A549 (cell line): ENCODE measurements around the gene KRT14. TPM values are rescaled to one million over a fixed set of nuclear protein-coding genes. Genes with fewer than 3 reads are reported as not detected.
"Not testable (repeated sequence)": the region's sequence is repeated elsewhere in the genome, so short reads cannot be mapped to it uniquely, and the experiment has no call there.

Source experiments
- ATAC-seq, 2 experiments: fragments of 200-7000 bp in 1 of 2; fragments of >200 bp in 1 of 2; cut with Nextera tagmentation in 1 of 2; cut with Tn5 transposase in 1 of 2; 3 replicates each; pipeline versions ENCODE4 v1.8.0 to v1.9.1; 2018 to 2020; ENCODE audit warnings: mild to moderate bottlenecking in 1 of 2, moderate library complexity in 1 of 2
- CTCF ChIA-PET: fragments of 300-600 bp; sonication (Branson Sonifier 250); formaldehyde crosslinking; extraction: SDS; loops from one replicate; lab custom pipeline; 2021; ENCODE audit warnings: antibody characterized with exemption, inconsistent platforms; lab: Yijun Ruan, JAX
- POLR2A ChIA-PET: fragments of 350-600 bp; formaldehyde crosslinking; extraction: SDS; loops from one replicate; lab custom pipeline; 2021; ENCODE audit warnings: antibody characterized with exemption, inconsistent platforms; lab: Yijun Ruan, JAX
- DNase-seq, 2 experiments: peaks; one replicate each; pipeline versions ENCODE4 v3.0.0 to v3.0.0-alpha.2; 2011 to 2016; ENCODE audit warnings: low read depth in 1 of 2, low spot score in 1 of 2
- FAIRE-seq: peaks from 2 replicates; lab custom pipeline; 2011; peaks lifted over from hg19 to GRCh38; lab: Jason Lieb, UNC
- H3K27ac ChIP-seq, 2 experiments: fragments of >200 bp; sonication (Bioruptor Twin); formaldehyde crosslinking; 3 replicates each; pipeline ENCODE4 v1.5.1; 2016 to 2017
- H3K4me1 ChIP-seq: fragments of >200 bp; sonication (Bioruptor Twin); formaldehyde crosslinking; 3 replicates; pipeline ENCODE4 v1.6.1; 2016
- H3K4me2 ChIP-seq: fragments of >200 bp; sonication (Bioruptor Twin); formaldehyde crosslinking; 3 replicates; pipeline ENCODE4 v1.6.1; 2016
- H3K4me3 ChIP-seq: fragments of >200 bp; sonication (Bioruptor Twin); formaldehyde crosslinking; 3 replicates; pipeline ENCODE4 v1.5.1; 2016
- H3K9me3 ChIP-seq: fragments of >200 bp; sonication (Bioruptor Twin); formaldehyde crosslinking; 3 replicates; pipeline ENCODE4 v1.6.1; 2016
- CEBPB ChIP-seq, 2 experiments: fragments of >200 bp in 1 of 2; sonication (Bioruptor Twin) in 1 of 2; formaldehyde crosslinking in 1 of 2; IDR thresholded peaks; 2 replicates each; pipeline ENCODE4 v1.6.1; 2012 to 2016
- CHD2 ChIP-seq: fragments of 150-350 bp; IDR thresholded peaks from 2 replicates; pipeline ENCODE4 v1.6.1; 2014; ENCODE audit warnings: low read length; ENCODE audit not compliant: partially characterized antibody
- ESRRA ChIP-seq: fragments of 150-350 bp; IDR thresholded peaks from 2 replicates; pipeline ENCODE4 v1.6.1; 2014; ENCODE audit warnings: mild to moderate bottlenecking, low read length, borderline replicate concordance
- JUN ChIP-seq, 2 experiments: fragments of >200 bp; sonication (Bioruptor Twin); formaldehyde crosslinking; IDR thresholded peaks; 2 replicates in 1 of 2; 3 replicates in 1 of 2; pipeline ENCODE4 v1.6.1; 2016 to 2017
- RCOR1 ChIP-seq: fragments of 150-350 bp; IDR thresholded peaks from 2 replicates; pipeline ENCODE4 v1.6.1; 2014; ENCODE audit warnings: antibody characterized with exemption, low read length, low read depth
- RFX5 ChIP-seq: fragments of 450-650 bp; IDR thresholded peaks from 2 replicates; pipeline ENCODE4 v1.7.1; 2014; ENCODE audit warnings: antibody characterized with exemption, mild to moderate bottlenecking, moderate library complexity
- ZFP36 ChIP-seq: fragments of 450-650 bp; IDR thresholded peaks from 2 replicates; pipeline ENCODE4 v1.6.1; 2014; ENCODE audit warnings: borderline replicate concordance; ENCODE audit not compliant: partially characterized antibody
- WGBS: methylation state at CpG from one replicate; pipeline ENCODE4 v1.1.6; 2017; ENCODE audit errors: missing lambda C conversion rate; 5-methylcytosine and 5-hydroxymethylcytosine counted together
- polyA plus RNA-seq, 4 experiments: library from polyadenylated mRNA; depleted of rRNA in 3 of 4; stranded (reverse); fragments of >200 nt; fragmentation: RNase III in 1 of 4; extraction: RNeasy Plus Mini Kit Qiagen cat#74134 plus additional on column Dnase treatment in 1 of 4; gene quantifications; 2 replicates in 3 of 4; 3 replicates in 1 of 4; pipeline ENCODE4 v1.2.3, GENCODE V29; 2011 to 2017
- TF ChIP-seq, protein P1 (sequence below): fragments of 200-600 bp; sonication (generic); IDR thresholded peaks from 2 replicates; pipeline ENCODE4 v1.6.1; 2016; ENCODE audit warnings: antibody characterized with exemption, mild to moderate bottlenecking, moderate library complexity
- TF ChIP-seq, protein P2 (sequence below): IDR thresholded peaks from 2 replicates; pipeline ENCODE4 v1.6.1; 2012; ENCODE audit warnings: low read depth, borderline replicate concordance
- TF ChIP-seq, protein P3 (sequence below): IDR thresholded peaks from 2 replicates; pipeline ENCODE4 v1.6.1; 2012

KRT14 gene
- polyA plus RNA-seq, 2 of the 4 experiments (the other 2 are of a cell fraction) = 0.04 to 0.10 TPM

DNA sequence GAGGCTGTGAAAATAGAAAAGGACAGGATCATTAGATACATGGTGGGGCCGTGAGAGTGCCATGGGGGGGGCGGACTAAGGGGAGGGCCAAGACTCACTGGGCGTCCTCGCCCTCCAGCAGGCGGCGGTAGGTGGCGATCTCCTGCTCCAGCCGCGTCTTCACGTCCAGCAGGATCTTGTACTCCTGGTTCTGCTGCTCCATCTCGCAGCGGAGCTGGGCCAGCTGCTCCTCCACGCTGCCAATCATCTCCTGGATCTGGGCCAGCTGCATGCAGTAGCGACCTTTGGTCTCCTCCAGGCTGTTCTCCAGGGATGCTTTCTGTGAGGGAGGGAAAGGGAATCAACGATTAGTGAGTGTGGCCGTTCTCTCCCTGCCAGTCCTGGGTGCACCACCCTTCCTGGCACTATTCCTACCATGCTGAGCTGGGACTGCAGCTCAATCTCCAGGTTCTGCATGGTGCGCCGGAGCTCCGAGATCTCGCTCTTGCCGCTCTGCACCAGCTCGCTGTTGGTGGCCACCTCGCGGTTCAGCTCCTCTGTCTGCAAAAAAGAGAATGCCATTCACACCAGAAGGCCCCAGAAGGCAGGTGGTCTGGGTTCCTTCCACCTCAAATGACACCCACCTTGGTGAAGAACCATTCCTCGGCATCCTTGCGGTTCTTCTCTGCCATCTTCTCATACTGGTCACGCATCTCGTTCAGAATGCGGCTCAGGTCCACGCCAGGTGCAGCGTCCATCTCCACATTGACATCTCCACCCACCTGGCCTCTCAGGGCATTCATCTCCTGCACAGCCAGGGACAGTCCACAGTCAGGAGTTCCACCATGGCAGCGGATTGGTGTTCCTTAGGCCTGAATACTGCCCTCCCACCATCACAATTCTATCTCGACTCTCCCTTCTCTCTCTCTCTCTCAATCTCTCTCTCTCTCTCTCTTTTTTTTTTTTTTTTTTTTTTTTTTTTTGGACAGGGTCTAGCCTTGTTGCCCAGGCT lies 3.3 kb downstream of the KRT14 start:
- TF ChIP-seq ZFP36 (peak; percentile 27), JUN (IDR thresholded peaks at IDR 0.05) (no peak)
- TF ChIP-seq, all 56 proteins: peak for 1
- Histone ChIP-seq H3K27ac (no peak overlapping the region), H3K4me2 (no peak overlapping the region), H3K4me3 (no peak overlapping the region), H3K9me3 (no peaks in the 10 kb centered on the region), H3K4me1 (peaks cover 6% of the 10 kb centered on the region)
- WGBS = 72% methylated on average over 33 of the region's 33 CpGs
- ChIA-PET POLR2A (no interaction called here), CTCF (interaction anchor here (0.6 to 7.4 kb wide), 8 partner anchors 10 to 673 kb away, joined by 3 to 54 read pairs (median 4); no protein-coding TSS in a partner anchor)
- FAIRE-seq (no peak), ATAC-seq (no peak), DNase-seq (no peak)

DNA sequence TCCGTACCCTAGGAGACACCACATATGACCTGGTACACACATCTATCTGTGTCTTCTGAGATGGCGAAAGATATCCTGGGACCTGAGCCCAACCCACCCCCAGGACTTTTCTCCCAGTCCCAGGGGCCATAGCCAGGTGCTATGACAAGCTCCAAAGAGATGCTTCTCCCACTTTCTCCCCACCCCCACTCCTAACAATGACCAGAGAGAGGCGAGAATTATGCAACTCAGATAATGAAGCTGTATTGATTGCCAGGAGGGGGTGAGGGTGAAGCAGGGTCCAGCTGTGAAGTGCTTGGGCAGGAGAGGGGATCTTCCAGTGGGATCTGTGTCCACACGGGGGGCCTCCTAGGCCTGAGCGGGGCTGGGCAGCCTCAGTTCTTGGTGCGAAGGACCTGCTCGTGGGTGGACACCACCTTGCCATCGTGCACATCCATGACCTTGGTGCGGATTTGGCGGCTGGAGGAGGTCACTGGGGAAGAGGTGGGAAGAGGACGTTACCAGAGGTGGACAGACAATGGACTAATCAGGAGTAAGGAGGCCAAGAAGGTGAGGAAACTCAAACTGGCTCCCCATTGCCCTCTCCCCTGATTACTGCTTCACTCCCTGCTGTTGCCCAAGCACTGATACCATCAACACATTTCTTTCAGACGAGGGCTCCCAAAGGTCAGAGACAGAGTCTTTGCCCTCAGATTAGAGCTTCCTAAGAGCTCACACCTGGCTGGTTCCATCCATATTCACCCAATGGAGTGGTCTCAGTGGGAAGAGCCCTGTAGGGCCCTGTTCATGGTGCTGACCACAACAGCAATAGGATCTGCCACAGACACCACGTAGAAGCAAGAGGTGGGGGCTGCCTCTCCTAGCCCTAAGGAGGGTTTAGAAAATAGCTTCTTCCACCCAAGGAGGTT lies 4.4 kb downstream of the KRT14 start:
- ATAC-seq, H3K4me2 ChIP-seq, H3K4me3 ChIP-seq, DNase-seq, H3K4me1 ChIP-seq, POLR2A ChIA-PET, H3K27ac ChIP-seq, H3K9me3 ChIP-seq: not testable (repeated sequence)
- CTCF ChIA-PET = interaction anchor here (1.0 to 7.4 kb wide), 9 partner anchors 11 to 672 kb away, joined by 3 to 54 read pairs (median 4); no protein-coding TSS in a partner anchor
- FAIRE-seq = peak; percentile 78
- WGBS = 76% methylated on average over 13 of the region's 13 CpGs
- TF ChIP-seq, protein P1, sequence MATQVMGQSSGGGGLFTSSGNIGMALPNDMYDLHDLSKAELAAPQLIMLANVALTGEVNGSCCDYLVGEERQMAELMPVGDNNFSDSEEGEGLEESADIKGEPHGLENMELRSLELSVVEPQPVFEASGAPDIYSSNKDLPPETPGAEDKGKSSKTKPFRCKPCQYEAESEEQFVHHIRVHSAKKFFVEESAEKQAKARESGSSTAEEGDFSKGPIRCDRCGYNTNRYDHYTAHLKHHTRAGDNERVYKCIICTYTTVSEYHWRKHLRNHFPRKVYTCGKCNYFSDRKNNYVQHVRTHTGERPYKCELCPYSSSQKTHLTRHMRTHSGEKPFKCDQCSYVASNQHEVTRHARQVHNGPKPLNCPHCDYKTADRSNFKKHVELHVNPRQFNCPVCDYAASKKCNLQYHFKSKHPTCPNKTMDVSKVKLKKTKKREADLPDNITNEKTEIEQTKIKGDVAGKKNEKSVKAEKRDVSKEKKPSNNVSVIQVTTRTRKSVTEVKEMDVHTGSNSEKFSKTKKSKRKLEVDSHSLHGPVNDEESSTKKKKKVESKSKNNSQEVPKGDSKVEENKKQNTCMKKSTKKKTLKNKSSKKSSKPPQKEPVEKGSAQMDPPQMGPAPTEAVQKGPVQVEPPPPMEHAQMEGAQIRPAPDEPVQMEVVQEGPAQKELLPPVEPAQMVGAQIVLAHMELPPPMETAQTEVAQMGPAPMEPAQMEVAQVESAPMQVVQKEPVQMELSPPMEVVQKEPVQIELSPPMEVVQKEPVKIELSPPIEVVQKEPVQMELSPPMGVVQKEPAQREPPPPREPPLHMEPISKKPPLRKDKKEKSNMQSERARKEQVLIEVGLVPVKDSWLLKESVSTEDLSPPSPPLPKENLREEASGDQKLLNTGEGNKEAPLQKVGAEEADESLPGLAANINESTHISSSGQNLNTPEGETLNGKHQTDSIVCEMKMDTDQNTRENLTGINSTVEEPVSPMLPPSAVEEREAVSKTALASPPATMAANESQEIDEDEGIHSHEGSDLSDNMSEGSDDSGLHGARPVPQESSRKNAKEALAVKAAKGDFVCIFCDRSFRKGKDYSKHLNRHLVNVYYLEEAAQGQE = peak; percentile 30; the same call in 1 of the 2 replicates

DNA sequence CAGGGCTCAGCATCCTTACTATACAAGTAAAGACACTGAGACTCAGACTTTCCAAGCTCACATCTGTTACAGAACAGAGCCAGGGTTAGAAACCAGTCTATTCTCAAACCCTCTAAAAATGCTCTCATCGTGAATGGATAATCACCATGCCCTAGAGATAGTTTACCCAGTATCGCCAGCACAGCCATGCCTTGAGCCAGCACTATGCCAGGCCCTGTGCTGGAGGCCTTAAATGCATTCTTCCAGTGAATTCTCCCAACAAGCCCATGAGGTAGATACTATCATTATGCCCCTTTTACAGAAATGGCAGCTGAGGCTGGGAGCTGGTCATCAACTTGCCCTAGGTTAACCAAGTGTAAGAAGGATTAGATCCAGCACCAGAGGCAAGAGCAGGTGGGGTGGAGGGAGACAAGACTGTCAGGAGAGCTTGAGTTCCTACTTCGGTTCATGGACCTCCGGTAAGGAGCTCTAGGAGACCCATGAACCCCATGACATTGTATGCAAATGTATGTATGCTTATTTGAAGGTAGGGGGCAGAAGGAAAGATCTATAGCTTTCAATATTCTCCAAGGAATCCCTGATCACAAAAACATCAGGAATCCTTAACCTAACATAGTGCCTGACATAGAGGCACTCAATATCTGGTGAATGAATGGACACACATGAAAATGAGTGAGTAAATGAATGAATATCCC lies 5.2 kb downstream of the KRT14 start:
- Histone ChIP-seq H3K27ac (no peak overlapping the region), H3K9me3 (no peaks in the 10 kb centered on the region), H3K4me3 (no peak overlapping the region), H3K4me1 (peaks cover 6% of the 10 kb centered on the region), H3K4me2 (no peak overlapping the region)
- no peak for FAIRE-seq
- POLR2A ChIA-PET = no interaction called here
- no peak for ATAC-seq
- 76% methylated on average over 4 of the region's 4 CpGs for whole genome bisulfite sequencing
- TF ChIP-seq, protein P2, sequence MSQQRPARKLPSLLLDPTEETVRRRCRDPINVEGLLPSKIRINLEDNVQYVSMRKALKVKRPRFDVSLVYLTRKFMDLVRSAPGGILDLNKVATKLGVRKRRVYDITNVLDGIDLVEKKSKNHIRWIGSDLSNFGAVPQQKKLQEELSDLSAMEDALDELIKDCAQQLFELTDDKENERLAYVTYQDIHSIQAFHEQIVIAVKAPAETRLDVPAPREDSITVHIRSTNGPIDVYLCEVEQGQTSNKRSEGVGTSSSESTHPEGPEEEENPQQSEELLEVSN = no peak
- no peak for TF ChIP-seq CHD2
- no peak for TF ChIP-seq RCOR1
- TF ChIP-seq CEBPB (IDR thresholded peaks at IDR 0.05) = no peak
- TF ChIP-seq ESRRA = no peak
- TF ChIP-seq JUN (IDR thresholded peaks at IDR 0.05) = no peak
- TF ChIP-seq, protein P3, sequence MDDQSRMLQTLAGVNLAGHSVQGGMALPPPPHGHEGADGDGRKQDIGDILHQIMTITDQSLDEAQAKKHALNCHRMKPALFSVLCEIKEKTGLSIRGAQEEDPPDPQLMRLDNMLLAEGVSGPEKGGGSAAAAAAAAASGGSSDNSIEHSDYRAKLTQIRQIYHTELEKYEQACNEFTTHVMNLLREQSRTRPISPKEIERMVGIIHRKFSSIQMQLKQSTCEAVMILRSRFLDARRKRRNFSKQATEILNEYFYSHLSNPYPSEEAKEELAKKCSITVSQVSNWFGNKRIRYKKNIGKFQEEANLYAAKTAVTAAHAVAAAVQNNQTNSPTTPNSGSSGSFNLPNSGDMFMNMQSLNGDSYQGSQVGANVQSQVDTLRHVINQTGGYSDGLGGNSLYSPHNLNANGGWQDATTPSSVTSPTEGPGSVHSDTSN = no peak
- no peak for TF ChIP-seq RFX5
- DNase-seq = no peak
- CTCF ChIA-PET = interaction anchor here (0.7 to 7.4 kb wide), 6 partner anchors 12 to 81 kb away, joined by 3 to 54 read pairs (median 5); no protein-coding TSS in a partner anchor
